HG03558 (cell line): ENCODE data around the gene ETFA.
"Not testable (repeated sequence)": the region's sequence is repeated elsewhere in the genome, so short reads cannot be mapped to it uniquely, and the experiment has no call there.

ENCODE experiments used
- ATAC-seq: cut with Tn5 transposase; IDR thresholded peaks from one replicate; pipeline ENCODE4 v1.9.1; 2021; ENCODE audit warnings: moderate number of reproducible peaks; ENCODE audit not compliant: unreplicated experiment; ENCODE audit errors: extremely low read depth

The ETFA gene

DNA sequence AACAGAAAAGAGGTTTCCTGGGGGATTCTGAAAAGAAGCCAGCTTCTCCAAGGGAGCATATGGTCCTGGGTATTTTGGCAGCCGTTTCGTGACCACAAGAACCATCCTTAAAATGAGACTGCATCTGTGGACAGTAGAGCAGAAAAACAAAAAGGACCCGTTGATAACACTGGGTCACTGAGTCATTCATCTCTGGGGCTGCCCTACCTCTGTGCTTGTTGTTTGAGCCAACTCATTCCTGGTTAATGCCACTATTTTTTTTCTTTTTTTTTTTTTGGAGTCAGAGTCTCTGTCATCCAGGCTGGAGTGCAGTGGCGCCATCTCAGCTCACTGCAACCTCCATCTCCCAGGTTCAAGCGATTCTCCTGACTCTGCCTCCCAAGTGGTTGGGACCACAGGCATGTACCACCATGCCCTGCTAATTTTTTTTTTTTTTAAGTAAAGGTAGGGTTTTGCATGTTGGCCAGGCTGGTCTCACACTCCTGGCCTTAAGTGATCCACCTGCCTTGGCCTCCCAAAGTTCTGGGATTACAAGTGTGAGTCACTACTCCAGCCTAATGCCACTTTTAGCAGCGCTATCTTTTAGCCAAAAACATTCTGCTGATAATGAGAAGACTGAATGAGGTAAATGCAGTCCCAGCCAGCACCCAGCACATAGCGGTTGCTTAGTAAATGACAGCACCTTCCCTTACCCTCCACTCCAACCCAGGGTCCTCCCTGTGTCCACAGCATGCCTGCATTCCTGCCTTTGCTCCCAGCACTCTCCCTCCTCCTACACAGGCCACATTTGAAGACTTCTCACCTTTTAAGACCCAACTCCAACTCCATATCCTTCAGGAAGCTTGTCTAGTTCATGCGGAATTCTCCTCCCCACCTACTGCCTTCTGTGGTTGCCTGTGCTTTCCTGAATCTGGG is 16.2 kb upstream of the ETFA start:
- no peak for ATAC-seq

DNA sequence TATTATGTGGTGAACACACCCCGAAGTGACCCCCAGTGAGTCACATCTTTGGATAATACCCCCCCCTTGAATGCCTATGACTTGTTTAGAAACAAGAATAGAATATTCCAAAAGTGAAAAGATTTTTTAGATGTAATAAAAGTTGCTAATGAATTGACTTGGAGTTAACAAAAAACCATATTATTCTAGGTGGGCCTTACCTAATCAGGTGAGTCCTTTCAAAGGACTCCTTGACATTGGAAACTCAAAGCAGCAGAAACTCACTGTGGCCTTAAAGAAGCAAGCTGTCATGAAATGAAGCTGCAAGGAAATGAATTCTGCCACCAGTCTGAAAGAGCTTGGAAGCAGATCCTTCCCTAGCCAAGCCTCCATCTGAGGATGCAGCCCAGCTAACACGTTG is 14.4 kb upstream of the ETFA start:
- ATAC-seq, result no peak

GRCh38 chr15:76324066-76324465 is 12.8 kb upstream of the ETFA start:
- ATAC-seq, result no peak

DNA sequence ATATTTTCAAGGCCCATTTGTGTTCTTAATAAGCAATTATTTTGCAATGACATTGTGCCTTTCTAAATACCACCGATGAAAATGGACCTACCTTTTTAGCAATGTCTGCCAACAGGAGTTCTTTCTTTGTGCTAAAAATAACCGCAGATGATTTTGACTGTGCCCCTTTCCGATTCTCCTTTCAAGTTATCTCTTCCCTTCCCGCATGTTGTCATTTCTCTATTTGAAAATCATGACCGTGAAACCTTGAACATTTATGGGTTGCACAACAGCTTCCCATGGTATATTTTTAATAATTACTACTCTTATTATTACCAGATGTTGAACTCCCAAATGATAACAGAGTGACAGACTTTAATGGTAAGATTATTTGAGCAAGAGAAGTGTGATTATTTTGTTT is 10.3 kb upstream of the ETFA start:
- no peak for ATAC-seq

- ATAC-seq, result no peak
Measured at GRCh38 chr15:76321171-76321570, 9.9 kb upstream of the ETFA start.

GRCh38 chr15:76320012-76320411 is 8.7 kb upstream of the ETFA start:
- ATAC-seq, result no peak

GRCh38 chr15:76313731-76314130 is 2.5 kb upstream of the ETFA start:
- ATAC-seq, result no peak

DNA sequence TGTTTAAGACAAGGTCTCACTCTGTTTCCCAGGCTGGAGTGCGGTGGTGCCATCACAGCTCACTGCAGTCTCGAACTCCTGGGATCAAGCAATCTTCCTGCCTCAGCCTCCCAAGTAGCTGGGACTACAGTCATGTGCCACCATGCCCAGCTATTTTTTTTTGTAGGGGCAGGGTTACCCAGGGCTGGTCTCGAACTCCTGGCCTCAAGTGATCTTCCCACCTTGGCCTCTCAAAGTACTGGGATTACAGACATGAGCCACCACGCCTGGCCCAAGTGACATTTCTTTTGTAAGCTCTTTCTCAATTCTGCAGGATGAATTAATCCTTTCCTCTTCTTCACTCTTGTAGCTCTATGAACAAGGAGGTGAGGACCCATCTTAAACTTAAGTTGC is 1.9 kb upstream of the ETFA start:
- not testable (repeated sequence) for ATAC-seq

- ATAC-seq, result no peak
Measured at GRCh38 chr15:76312540-76313174, 1.4 kb upstream of the ETFA start.

DNA sequence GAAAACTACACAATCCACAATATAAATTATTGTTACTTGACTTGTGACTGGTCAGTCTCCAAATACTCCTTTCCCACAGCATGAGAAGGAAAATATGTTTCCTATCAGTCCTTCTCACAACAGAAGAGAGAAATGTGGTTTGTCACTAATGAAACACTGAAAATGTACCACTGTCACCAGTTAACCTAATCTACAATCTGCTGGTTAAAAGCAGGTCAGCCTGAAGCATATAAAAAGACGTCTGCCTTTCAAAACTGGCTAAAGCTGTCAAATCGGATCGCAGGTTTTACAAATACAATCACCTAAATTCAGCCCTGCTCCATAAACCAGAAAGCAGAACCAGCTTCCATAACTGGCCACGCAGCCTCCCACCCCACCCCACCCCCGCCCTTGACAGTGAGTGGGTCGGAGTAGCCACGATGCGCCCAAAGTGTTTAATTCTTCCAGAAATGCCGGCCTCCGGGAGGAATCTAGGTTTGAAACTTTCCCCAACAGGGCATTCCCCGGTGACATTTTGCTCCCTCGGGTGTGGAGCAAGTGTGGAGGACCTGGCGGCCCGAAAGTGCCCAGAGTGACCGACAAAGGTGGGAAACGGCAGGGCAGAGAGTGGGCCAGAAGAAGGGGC is 682 bp downstream of the ETFA start:
- ATAC-seq, result no peak

DNA sequence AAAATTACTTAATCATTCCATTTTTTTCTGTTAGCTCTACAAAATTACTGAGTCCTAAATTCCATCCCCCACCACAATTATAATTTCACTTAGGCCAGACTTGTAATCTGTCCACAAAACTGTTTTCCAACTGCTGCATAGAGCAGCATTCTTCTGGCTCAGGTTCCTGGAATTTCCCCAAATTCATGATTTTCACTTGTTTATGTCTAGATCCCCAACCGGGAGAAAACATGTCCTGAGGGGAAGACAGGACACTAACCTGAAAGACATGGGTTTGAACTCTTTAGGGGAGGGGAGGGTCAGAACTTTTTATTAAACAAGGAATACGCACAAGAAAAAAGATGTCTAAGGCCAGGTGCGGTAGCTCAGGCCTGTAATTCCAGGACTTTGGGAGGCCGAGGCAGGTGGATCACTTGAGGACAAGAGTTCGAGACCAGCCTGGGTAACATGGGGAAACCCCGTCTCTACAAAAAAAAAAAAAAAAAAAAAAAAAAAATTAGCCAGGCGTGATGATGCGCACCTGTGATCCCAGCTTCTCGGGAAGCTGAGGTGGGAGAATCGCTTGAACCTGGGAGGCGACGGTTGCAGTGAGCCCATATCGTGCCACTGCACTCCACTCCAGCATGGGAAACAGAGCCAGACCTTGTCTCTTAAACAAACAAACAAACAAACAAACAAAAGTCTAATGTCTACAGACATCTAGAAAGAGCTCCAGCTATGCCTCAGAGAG is 1.5 kb downstream of the ETFA start:
- no peak for ATAC-seq

DNA sequence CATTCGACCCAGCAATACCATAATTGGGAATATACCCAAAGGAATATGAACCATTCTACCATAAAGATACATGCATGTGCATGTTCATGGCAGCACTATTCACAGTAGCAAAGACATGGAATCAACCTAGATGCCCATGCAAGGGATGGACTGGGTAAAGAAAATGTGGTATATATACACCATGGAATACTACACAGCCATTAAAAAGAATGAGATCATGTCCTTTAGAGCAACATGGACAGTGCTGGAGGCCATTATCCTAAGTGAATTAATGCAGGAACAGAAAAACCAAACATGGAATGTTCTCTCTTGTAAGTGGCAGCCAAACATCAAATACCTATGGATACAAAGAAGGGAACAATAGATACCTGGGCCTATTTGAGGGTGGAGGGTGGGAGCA is 7.4 kb downstream of the ETFA start:
- no peak for ATAC-seq

- ATAC-seq, result no peak
Measured at GRCh38 chr15:76299786-76300185, 11.5 kb downstream of the ETFA start.

- no peak for ATAC-seq
Measured at GRCh38 chr15:76298986-76299385, 12.3 kb downstream of the ETFA start.

GRCh38 chr15:76297951-76298350 is 13.3 kb downstream of the ETFA start:
- not testable (repeated sequence) for ATAC-seq

DNA sequence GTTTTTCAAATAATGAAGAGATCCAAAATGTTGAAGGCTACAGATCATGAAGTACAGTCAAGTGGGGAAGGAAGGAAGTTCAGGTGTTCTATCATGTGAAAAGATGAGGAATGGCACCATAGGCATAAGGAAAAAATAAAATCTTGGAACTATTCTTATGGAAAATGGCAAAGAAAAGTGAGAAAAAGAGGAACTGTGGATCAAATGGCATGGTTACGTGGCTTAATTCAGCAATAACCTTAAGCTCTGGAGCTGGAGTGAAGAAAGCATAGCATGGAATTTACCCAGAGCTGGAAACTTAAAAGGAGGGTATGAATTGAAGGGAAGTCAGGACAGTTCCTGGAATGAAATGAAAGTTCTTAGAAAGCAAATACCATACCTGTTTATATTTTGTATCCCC is 14.4 kb downstream of the ETFA start:
- no peak for ATAC-seq

GRCh38 chr15:76294463-76294862 is 16.8 kb downstream of the ETFA start:
- not testable (repeated sequence) for ATAC-seq

- ATAC-seq, result no peak
Measured at GRCh38 chr15:76293361-76293760, 17.9 kb downstream of the ETFA start.

DNA sequence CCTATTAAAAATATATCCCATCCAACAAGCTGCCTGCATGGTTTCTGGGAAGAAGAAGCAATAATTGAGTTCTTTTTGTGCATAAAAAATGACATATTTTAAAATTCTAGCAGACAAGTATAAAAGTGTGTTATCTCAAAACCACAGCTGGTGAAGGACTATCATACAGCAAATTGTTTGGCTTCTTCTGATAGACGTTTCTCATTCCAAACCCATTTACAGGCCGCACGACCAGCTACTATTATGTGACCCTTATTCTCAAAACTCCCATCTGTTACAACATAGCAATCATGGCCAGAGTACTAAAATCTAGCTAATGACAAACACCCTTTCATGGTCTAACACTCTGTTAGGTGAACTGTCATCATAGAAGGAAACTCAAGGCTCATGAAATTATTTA is 21.7 kb downstream of the ETFA start:
- ATAC-seq, result no peak

GRCh38 chr15:76286271-76286879 is 24.9 kb downstream of the ETFA start:
- no peak for ATAC-seq
